PFSK-1 (cell line): Measurements from ENCODE around the gene ITPR3.

ENCODE experiments used
- FOXP2 ChIP-seq: optimal IDR thresholded peaks from 2 replicates; pipeline ENCODE3; 2011; ENCODE audit warnings: borderline replicate concordance, control low read depth, inconsistent platforms; ENCODE audit not compliant: insufficient read depth; ENCODE audit errors: extremely low read length, extremely low read depth
- POLR2AphosphoS5 ChIP-seq: IDR thresholded peaks from 2 replicates; pipeline ENCODE4 v1.6.1; 2012; ENCODE audit warnings: low read depth, mild to moderate bottlenecking, control low read depth, low read length, moderate library complexity
- REST ChIP-seq, 2 experiments: IDR thresholded peaks; 2 replicates each; pipeline versions ENCODE4 v1.6.1 to v1.8.0; 2011 to 2012; ENCODE audit warnings: low read depth in 2 of 2, low read length in 2 of 2, control low read depth in 1 of 2, inconsistent platforms in 1 of 2, mild to moderate bottlenecking in 1 of 2, moderate library complexity in 1 of 2; ENCODE audit not compliant: insufficient read depth in 1 of 2
- TAF1 ChIP-seq: IDR thresholded peaks from 2 replicates; pipeline ENCODE4 v1.6.1; 2012; ENCODE audit warnings: low read length, control low read depth, borderline replicate concordance; ENCODE audit not compliant: insufficient read depth

GRCh38 chr6:33707771-33708170 is 86.6 kb downstream of the ITPR3 start:
- TF ChIP-seq POLR2AphosphoS5 (no peak), TAF1 (no peak), REST (IDR thresholded peaks at IDR 0.05; ENCODE audit: insufficient read depth in 1 of 2, low read depth in 2 of 2, low read length in 2 of 2) (no peak), FOXP2 (no peak)
